HG03045 (cell line): ENCODE data around the gene SBSN.
"Not testable (repeated sequence)": the region's sequence is repeated elsewhere in the genome, so short reads cannot be mapped to it uniquely, and the experiment has no call there.

Experiments used
- ATAC-seq: cut with Tn5 transposase; IDR thresholded peaks from one replicate; pipeline ENCODE4 v1.9.1; 2021; ENCODE audit warnings: mild to moderate bottlenecking, moderate library complexity; ENCODE audit not compliant: unreplicated experiment

Gene SBSN

DNA sequence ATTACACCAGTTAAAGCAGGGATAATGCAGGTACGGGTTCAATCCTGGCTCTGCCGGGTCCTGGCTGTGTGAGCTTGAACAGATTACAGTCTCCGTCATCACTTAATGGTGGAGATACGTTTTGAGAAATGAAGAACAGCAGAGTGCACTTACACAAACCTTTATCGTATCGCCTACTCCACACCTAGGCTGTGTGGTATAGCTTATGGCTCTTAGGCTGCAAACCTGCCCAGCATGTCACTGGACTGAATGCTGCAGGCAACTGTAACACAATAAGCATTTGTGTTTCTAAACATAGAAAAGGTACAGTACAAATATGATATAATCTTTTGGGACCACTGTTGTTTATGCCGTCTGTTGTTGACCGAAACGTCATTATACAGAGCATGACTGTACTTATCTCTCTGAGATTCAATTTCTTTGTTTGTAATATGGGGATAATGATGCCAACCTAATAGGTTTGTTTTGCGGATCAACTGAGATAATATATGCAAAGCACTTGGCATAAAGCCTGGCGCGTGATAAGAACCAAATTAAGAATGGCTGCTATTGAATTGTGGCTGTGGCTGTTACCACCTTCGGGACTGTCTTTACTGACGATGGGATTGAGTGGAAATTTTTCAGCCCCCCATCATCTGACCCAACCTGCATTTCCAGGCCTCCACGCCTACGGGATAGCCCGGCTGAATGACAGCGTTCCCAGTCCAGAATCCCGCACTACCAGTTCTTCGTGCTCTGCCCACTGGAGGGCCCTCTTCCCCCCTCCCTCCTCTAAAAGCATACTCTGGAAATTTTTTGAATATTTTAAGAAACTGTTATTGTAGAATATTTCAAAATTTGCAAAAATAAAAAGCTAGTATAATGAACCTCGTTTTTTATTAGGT is 49.1 kb downstream of the SBSN start:
- ATAC-seq = no peak

DNA sequence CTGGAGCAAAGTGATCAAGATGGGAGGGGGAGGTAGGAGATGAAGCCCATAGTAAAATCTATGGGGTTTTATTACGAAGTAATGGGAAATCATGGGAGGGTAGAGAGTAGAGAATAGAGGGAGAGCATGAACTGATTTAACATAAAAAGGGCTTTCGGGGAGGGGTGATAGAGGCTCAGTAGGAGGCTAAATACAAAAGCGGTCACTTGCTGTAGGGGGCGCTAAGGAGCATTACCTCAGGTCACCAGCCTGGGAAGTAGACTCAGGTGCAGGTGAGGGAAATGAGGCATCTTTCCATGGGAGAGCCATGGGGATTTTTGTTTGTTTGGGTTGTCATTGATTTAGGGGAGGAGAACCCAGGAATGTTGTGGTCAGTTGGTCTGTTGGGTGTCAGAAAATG is 52.0 kb downstream of the SBSN start:
- ATAC-seq = no peak

DNA sequence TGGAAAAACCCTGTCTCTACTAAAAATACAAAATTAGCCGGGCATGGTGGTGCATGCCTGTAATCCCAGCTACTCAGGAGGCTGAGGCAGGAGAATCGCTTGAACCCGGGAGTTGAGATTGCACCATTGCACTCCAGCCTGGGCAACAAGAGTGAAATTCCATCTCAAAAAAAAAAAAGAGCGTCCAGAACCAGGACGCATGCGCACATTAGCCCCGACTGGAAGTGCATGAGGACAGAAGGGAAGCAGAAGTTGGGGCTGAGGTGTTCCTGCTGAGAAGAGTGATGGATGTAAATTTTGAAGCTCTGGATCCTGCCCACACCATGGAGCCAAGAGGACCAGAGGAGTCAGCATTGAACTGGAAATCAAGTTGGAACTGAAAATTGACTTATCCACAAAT is 53.5 kb downstream of the SBSN start:
- not testable (repeated sequence) for ATAC-seq

DNA sequence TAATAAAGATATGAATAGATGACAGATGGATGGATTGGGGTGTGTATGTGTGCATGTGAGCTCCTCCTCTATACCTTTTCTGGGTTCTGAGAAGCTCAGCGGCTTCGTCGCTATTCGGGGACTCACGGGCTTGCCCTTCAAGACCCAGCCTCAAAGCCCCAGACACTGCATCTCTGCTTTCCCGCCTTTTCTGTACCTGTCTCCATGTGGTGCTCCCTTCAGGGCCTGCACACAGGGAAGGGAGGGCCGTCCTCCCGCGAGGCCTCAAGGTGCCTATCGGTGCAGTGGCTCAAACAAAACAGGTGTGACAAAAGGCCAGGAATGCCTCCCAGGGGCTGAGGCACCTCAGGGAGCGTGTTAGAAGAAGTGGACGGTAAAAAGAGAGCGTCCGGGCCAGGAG is 54.0 kb downstream of the SBSN start:
- ATAC-seq = no peak
